K562 (cell line): ENCODE measurements around the gene EGR1. TPM values are rescaled to one million over a fixed set of nuclear protein-coding genes. Genes with fewer than 3 reads are reported as not detected.

Experiments
- BHLHE40 ChIP-seq: IDR thresholded peaks from 2 replicates; pipeline ENCODE4 v1.6.1; 2011; ENCODE audit warnings: low read length, improper control_type of control experiment
- CBX1 ChIP-seq: sonication (generic); IDR thresholded peaks from 2 replicates; pipeline ENCODE4 v1.6.1; 2016; ENCODE audit warnings: antibody characterized with exemption, low read depth, mild to moderate bottlenecking
- CEBPZ ChIP-seq: fragments of 150-350 bp; IDR thresholded peaks from 2 replicates; pipeline ENCODE4 v1.6.1; 2014; ENCODE audit warnings: low read depth, mild to moderate bottlenecking, low read length, borderline replicate concordance
- CREBBP ChIP-seq: IDR thresholded peaks from one replicate; pipeline ENCODE4 v1.6.1; 2012; ENCODE audit warnings: low read depth, mild to moderate bottlenecking, control low read depth, inconsistent platforms, low read length
- ETS2 ChIP-seq: IDR thresholded peaks from 2 replicates; pipeline ENCODE4 v1.6.1; 2016; ENCODE audit warnings: borderline replicate concordance, missing genetic modification characterization, mild to moderate bottlenecking, moderate library complexity, missing compliant biosample characterization; ENCODE audit not compliant: poor library complexity, severe bottlenecking
- HMBOX1 ChIP-seq: sonication (generic); IDR thresholded peaks from 2 replicates; pipeline ENCODE4 v1.6.1; 2016
- KAT7 ChIP-seq: sonication (generic); formaldehyde crosslinking; IDR thresholded peaks from 2 replicates; pipeline ENCODE4 v1.8.0; 2022; ENCODE audit warnings: missing genetic modification reagents, mild to moderate bottlenecking, borderline replicate concordance
- LCOR ChIP-seq: sonication (generic); formaldehyde crosslinking; IDR thresholded peaks from 2 replicates; pipeline ENCODE4 v1.8.0; 2022; ENCODE audit warnings: mild to moderate bottlenecking, missing genetic modification reagents
- RAD51 ChIP-seq: fragments of 450-650 bp; IDR thresholded peaks from 2 replicates; pipeline ENCODE4 v1.7.1; 2016; ENCODE audit warnings: low read depth, mild to moderate bottlenecking, borderline replicate concordance
- RB1 ChIP-seq: fragments of 450-650 bp; IDR thresholded peaks from 2 replicates; pipeline ENCODE4 v1.6.1; 2017; ENCODE audit warnings: low read depth, mild to moderate bottlenecking
- RBM22 ChIP-seq: fragments of 200-400 bp; formaldehyde crosslinking; IDR thresholded peaks from 2 replicates; pipeline ENCODE4 v1.6.1; 2018; ENCODE audit warnings: low read length, low read depth; ENCODE audit not compliant: poor library complexity, severe bottlenecking
- RCOR1 ChIP-seq, 2 experiments: IDR thresholded peaks; 2 replicates each; pipeline ENCODE4 v1.6.1; 2012; ENCODE audit warnings: low read depth in 2 of 2, low read length in 2 of 2, borderline replicate concordance in 1 of 2, improper control_type of control experiment in 1 of 2
- RUNX1 ChIP-seq: sonication (generic); IDR thresholded peaks from 2 replicates; pipeline ENCODE4 v1.6.1; 2016; ENCODE audit warnings: antibody characterized with exemption, low read depth
- SAFB ChIP-seq: fragments of 200-400 bp; formaldehyde crosslinking; IDR thresholded peaks from 2 replicates; pipeline ENCODE4 v1.6.1; 2017; ENCODE audit warnings: low read depth, low read length, borderline replicate concordance
- SRSF7 ChIP-seq: fragments of 200-400 bp; formaldehyde crosslinking; optimal IDR thresholded peaks from 2 replicates; pipeline ENCODE3; 2017; ENCODE audit warnings: mild to moderate bottlenecking, low read depth, low read length
- TEAD1 ChIP-seq, 2 experiments: fragments of 450-650 bp in 1 of 2; sonication (generic) in 1 of 2; formaldehyde crosslinking; IDR thresholded peaks; 2 replicates each; pipeline versions ENCODE4 v1.4.0 to v1.8.0; 2020 to 2022; ENCODE audit warnings: mild to moderate bottlenecking in 2 of 2, missing genetic modification reagents in 1 of 2
- TFAP4 ChIP-seq: sonication (generic); formaldehyde crosslinking; IDR thresholded peaks from 2 replicates; pipeline ENCODE4 v1.8.0; 2022; ENCODE audit warnings: missing genetic modification reagents, mild to moderate bottlenecking, moderate library complexity, borderline replicate concordance
- ZBTB33 ChIP-seq: sonication (generic); formaldehyde crosslinking; IDR thresholded peaks from 2 replicates; pipeline ENCODE4 v1.8.1; 2023; ENCODE audit warnings: mild to moderate bottlenecking, missing genetic modification reagents
- ZFP36 ChIP-seq: fragments of 150-350 bp; IDR thresholded peaks from 2 replicates; pipeline ENCODE4 v1.6.1; 2018; ENCODE audit warnings: low read length, low read depth; ENCODE audit not compliant: partially characterized antibody
- ZNF124 ChIP-seq: sonication (generic); formaldehyde crosslinking; IDR thresholded peaks from 2 replicates; pipeline ENCODE4 v1.8.1; 2022; ENCODE audit warnings: missing genetic modification reagents
- ZNF766 ChIP-seq: fragments of 200-800 bp; sonication (Bioruptor generic); conservative IDR thresholded peaks from 2 replicates; pipeline ENCODE4 v1.6.1; 2016; ENCODE audit warnings: missing genetic modification characterization, missing compliant biosample characterization
- ZNF77 ChIP-seq: fragments of 250-450 bp; sonication (Bioruptor Pico); IDR thresholded peaks from 2 replicates; pipeline ENCODE4 v1.5.0; 2020
- polyA plus RNA-seq, 8 experiments: library from polyadenylated mRNA; depleted of rRNA in 4 of 8; stranded (reverse) in 5 of 8; unstranded in 3 of 8; fragments of >200 nt; fragmentation: Nextera tagmentation in 2 of 8; fragmentation: Illumina TruSeq in 1 of 8; extraction: Ambion mirVana in 2 of 8; extraction: Trizol in 1 of 8; gene quantifications; 2 replicates each; pipeline versions ENCODE4 v1.2.1 to v1.2.3, GENCODE V29; 2011 to 2014; ENCODE audit warnings: inconsistent platforms in 1 of 8, missing spikeins in 1 of 8
- total RNA-seq, 7 experiments: library from RNA; depleted of rRNA in 6 of 7; stranded (reverse); fragments of >200 nt in 6 of 7; fragmentation: Illumina TruSeq in 2 of 7; extraction: Trizol in 2 of 7; gene quantifications; 2 replicates each; pipeline versions ENCODE4 v1.2.1 to v1.2.3, GENCODE V29; 2011 to 2021; ENCODE audit warnings: low replicate concordance in 1 of 7

The EGR1 gene
- total and polyA plus RNA-seq, 9 of the 15 experiments (the other 6 are each of a cell fraction or from before 2014, with no cell fraction given), result 1.3 to 132 (median 21.5) TPM

- TF ChIP-seq ZBTB33 (CRISPR knock-in tag), result peak; percentile 52; the same call in 1 of the 2 replicates
- peak in 1 of 2 experiments; percentile 78; a peak in 3 of 4 replicates for TF ChIP-seq RCOR1 (IDR thresholded peaks at IDR 0.05; ENCODE audit: borderline replicate concordance in 1 of 2, low read depth in 2 of 2, low read length in 2 of 2)
- TF ChIP-seq ZNF766 (CRISPR knock-in tag), result peak; percentile 70
- 0 out of 2 replicates have a peak, but pooled peaks have one; percentile 34 for TF ChIP-seq SAFB
- no peak for TF ChIP-seq ETS2 (tag)
- TF ChIP-seq RBM22, result peak; percentile 90
- no peak for TF ChIP-seq CEBPZ
- peak; percentile 98 for TF ChIP-seq RB1
- no peak for TF ChIP-seq RUNX1
- peak; percentile 55; the same call in 1 of the 2 replicates for TF ChIP-seq KAT7 (CRISPR knock-in tag)
- TF ChIP-seq CBX1, result peak; percentile 32; the same call in 1 of the 2 replicates
- TF ChIP-seq LCOR (CRISPR knock-in tag), result peak; percentile 84
- TF ChIP-seq ZNF77, result no peak
- TF ChIP-seq ZNF124 (CRISPR knock-in tag), result no peak
- no peak for TF ChIP-seq HMBOX1
- peak in 1 of 2 experiments; percentile 64; a peak in 1 of 4 replicates for TF ChIP-seq TEAD1 (CRISPR knock-in tag; IDR thresholded peaks at IDR 0.05)
- TF ChIP-seq SRSF7, result no peak
- peak; percentile 19; the same call in 1 of the 2 replicates for TF ChIP-seq BHLHE40
- TF ChIP-seq TFAP4 (CRISPR knock-in tag), result peak; percentile 73; the same call in 1 of the 2 replicates
- TF ChIP-seq CREBBP, result no peak
- TF ChIP-seq ZFP36, result no peak
- no peak for TF ChIP-seq RAD51
Measured at GRCh38 chr5:138464008-138464387, 1.3 kb upstream of the EGR1 start (continued).
